Measurements from ENCODE around the gene ANKS3. TPM values are rescaled to one million over a fixed set of nuclear protein-coding genes. Genes with fewer than 3 reads are reported as not detected.
"Not testable (repeated sequence)": the region's sequence is repeated elsewhere in the genome, so short reads cannot be mapped to it uniquely, and the experiment has no call there.

The ANKS3 gene
- total RNA-seq, 1 donor from 2014 or later, result 25.8 TPM

- intact Hi-C loops (cut with micrococcal nuclease), result no loop called here
- no peak overlapping the region for H3K4me3 Mint-ChIP-seq
- no peaks in the 10 kb centered on the region for H3K9me3 Mint-ChIP-seq
- peaks cover 19% of the 10 kb centered on the region for H3K4me1 Mint-ChIP-seq (ENCODE audit: low read depth)
- no peak for DNase-seq (ENCODE audit: low spot score)
- no peak overlapping the region for H3K27ac Mint-ChIP-seq
- H3K36me3 Mint-ChIP-seq (ENCODE audit: low read depth), result peaks cover 9% of the 10 kb centered on the region
- no peaks in the 10 kb centered on the region for H3K27me3 Mint-ChIP-seq (ENCODE audit: insufficient read depth)
Measured at GRCh38 chr16:4656695-4657686, 77.1 kb downstream of the ANKS3 start.

DNA sequence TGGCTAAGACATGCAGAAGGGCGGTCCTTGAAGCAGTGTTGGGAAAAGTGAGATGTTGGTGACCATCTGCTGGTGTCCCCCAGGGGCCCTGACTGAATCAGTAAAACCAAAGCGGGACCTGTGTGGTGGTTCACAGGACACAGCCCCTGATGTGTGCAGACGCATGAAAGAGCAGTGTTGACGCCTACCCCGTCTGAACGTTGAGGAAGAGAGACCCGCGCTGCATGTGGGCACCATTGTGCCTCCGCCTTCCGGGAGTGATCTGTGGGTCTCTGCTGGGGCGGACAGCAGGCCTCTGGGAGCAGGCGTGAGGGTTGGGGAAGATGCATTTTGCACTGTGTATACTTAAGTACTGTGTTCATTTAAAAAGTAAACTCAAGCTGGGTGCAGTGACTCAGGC is 77.8 kb downstream of the ANKS3 start:
- H3K4me1 Mint-ChIP-seq (ENCODE audit: low read depth), result peaks cover 19% of the 10 kb centered on the region
- no peak for DNase-seq (ENCODE audit: low spot score)
- H3K36me3 Mint-ChIP-seq (ENCODE audit: low read depth), result peaks cover 13% of the 10 kb centered on the region
- no peak overlapping the region for H3K27ac Mint-ChIP-seq
- no peak overlapping the region for H3K4me3 Mint-ChIP-seq
- no peaks in the 10 kb centered on the region for H3K27me3 Mint-ChIP-seq (ENCODE audit: insufficient read depth)
- no peaks in the 10 kb centered on the region for H3K9me3 Mint-ChIP-seq
- intact Hi-C loops (cut with micrococcal nuclease), result no loop called here

DNA sequence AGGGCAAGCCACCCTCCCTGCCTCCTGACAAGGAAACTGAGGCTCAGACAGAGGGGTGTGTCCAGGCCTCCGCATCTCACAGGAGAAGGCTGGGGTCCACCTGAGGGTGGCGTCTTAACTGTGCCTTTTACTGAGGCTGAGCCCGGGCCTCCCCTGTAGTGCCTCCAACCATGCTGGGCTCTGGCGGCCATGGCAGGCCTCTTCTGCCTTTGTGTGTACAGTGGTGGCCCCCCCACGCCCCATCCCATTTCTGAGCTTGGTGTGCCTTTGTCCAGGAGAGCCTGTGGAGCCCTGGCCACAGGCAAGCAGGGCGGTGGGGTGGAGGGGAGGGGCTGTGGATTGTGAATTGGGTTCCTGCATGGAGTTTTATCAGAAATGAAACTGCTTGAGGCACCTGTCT is 78.3 kb downstream of the ANKS3 start:
- H3K27ac Mint-ChIP-seq, result no peak overlapping the region
- H3K9me3 Mint-ChIP-seq, result no peaks in the 10 kb centered on the region
- peaks cover 15% of the 10 kb centered on the region for H3K4me1 Mint-ChIP-seq (ENCODE audit: low read depth)
- DNase-seq (ENCODE audit: low spot score), result no peak
- intact Hi-C loops (cut with micrococcal nuclease), result no loop called here
- no peaks in the 10 kb centered on the region for H3K27me3 Mint-ChIP-seq (ENCODE audit: insufficient read depth)
- H3K4me3 Mint-ChIP-seq, result no peak overlapping the region
- peaks cover 17% of the 10 kb centered on the region for H3K36me3 Mint-ChIP-seq (ENCODE audit: low read depth)

DNA sequence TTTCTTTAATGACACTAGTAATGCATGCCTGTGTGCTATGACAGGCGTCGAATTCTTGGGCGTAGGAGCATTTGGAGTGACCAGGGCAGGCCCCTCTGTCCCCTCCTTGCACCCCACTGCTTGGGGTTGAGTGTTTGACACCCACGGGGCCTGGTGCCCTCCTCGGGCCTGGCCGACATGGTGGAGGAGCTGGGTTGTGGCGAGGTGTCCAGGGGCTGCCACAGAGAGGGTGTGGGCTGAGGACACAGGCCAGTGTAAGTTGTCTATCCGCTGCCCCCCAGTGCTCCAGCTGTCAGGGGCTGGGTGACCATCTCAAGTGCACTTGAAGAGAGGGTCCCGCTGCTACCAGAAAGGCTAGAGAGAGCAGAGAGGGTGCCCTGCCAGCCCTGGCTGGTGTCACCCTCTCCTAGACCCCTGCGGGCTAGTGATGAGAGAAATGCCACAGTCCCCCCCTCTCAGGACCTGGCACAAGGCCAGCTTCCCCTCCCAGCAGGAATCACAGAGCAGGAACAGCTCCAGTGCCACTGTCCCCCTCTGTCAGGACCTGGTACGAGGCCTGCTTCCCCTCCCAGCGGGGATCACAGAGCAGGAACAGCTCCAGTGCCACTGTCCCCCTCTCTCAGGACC is 79.0 kb downstream of the ANKS3 start:
- Mint-ChIP-seq H3K27me3 (ENCODE audit: insufficient read depth) (no peaks in the 10 kb centered on the region), H3K4me3 (no peak overlapping the region), H3K4me1 (ENCODE audit: low read depth) (peaks cover 14% of the 10 kb centered on the region), H3K36me3 (ENCODE audit: low read depth) (peaks cover 22% of the 10 kb centered on the region), H3K9me3 (no peaks in the 10 kb centered on the region), H3K27ac (no peak overlapping the region)
- no peak for DNase-seq (ENCODE audit: low spot score)
- intact Hi-C loops (cut with micrococcal nuclease), result no loop called here

- no peak for DNase-seq (ENCODE audit: low spot score)
- H3K36me3 Mint-ChIP-seq (ENCODE audit: low read depth), result peaks cover 26% of the 10 kb centered on the region
- H3K4me1 Mint-ChIP-seq (ENCODE audit: low read depth), result peaks cover 10% of the 10 kb centered on the region
- no peaks in the 10 kb centered on the region for H3K27me3 Mint-ChIP-seq (ENCODE audit: insufficient read depth)
- H3K27ac Mint-ChIP-seq, result no peak overlapping the region
- H3K4me3 Mint-ChIP-seq, result no peak overlapping the region
- intact Hi-C loops (cut with micrococcal nuclease), result no loop called here
- H3K9me3 Mint-ChIP-seq, result no peaks in the 10 kb centered on the region
Measured at GRCh38 chr16:4654011-4654963, 79.8 kb downstream of the ANKS3 start.

GRCh38 chr16:4652561-4652960 is 81.5 kb downstream of the ANKS3 start:
- intact Hi-C loops (cut with micrococcal nuclease), result no loop called here
- peaks cover 16% of the 10 kb centered on the region for H3K4me1 Mint-ChIP-seq (ENCODE audit: low read depth)
- DNase-seq (ENCODE audit: low spot score), result no peak
- H3K27me3 Mint-ChIP-seq (ENCODE audit: insufficient read depth), result no peaks in the 10 kb centered on the region
- no peaks in the 10 kb centered on the region for H3K9me3 Mint-ChIP-seq
- H3K27ac Mint-ChIP-seq, result no peak overlapping the region
- no peak overlapping the region for H3K4me3 Mint-ChIP-seq
- peaks cover 29% of the 10 kb centered on the region for H3K36me3 Mint-ChIP-seq (ENCODE audit: low read depth)

DNA sequence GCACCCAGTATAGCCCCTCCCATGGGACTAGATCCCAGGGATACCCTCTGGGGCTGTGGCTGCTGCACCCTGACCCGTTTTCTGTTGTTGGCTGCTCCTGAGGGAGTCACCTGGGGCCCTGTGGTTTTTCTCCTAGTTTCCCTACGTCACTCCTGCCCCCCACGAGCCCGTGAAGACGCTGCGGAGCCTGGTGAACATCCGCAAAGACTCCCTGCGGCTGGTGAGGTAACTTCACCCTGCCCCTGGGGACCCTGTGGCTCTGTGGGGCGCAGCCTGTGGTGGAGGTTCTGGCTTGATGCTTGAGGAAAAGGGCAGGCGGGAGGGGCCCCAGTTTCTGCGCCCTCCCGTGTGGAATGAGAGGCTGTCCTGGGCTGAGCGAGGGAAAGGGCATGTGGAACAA is 82.2 kb downstream of the ANKS3 start:
- peaks cover 21% of the 10 kb centered on the region for H3K4me1 Mint-ChIP-seq (ENCODE audit: low read depth)
- no peaks in the 10 kb centered on the region for H3K9me3 Mint-ChIP-seq
- no peak for DNase-seq (ENCODE audit: low spot score)
- intact Hi-C loops (cut with micrococcal nuclease), result no loop called here
- H3K36me3 Mint-ChIP-seq (ENCODE audit: low read depth), result peaks cover 29% of the 10 kb centered on the region
- no peak overlapping the region for H3K27ac Mint-ChIP-seq
- no peaks in the 10 kb centered on the region for H3K27me3 Mint-ChIP-seq (ENCODE audit: insufficient read depth)
- H3K4me3 Mint-ChIP-seq, result no peak overlapping the region

DNA sequence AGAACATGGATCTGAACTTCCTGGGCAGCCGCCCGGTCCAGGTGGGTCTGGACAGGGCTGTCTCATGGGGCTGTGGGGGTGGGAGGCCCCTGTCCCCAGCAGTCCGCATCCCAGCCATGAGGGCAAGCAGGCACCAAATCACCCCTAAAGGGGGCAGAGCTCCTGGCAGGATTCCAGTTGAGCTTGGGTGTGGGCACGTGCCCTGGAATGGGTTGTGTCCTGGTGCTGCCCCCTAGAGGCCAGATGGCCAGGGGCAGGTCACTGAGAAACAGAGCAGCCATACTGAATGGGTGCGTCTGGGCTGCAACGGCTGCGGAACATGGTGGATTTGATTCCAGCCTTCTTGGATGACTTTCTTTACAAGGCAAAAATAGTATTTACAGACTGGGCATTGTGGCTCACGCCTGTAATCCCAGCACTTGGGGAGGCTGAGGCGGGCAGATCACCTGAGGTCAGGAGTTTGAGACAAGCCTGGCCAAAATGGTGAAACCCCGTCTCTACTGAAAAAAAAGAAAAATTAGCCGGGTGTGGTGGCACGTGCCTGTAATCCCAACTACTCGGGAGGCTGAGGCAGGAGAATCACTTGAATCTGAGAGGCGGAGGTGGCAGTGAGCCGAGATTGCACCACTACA is 83.5 kb downstream of the ANKS3 start:
- H3K27me3 Mint-ChIP-seq (ENCODE audit: insufficient read depth); intact Hi-C loops (cut with micrococcal nuclease); H3K4me3 Mint-ChIP-seq; H3K9me3 Mint-ChIP-seq: not testable (repeated sequence)
- Mint-ChIP-seq H3K4me1 (ENCODE audit: low read depth) (peaks cover 23% of the 10 kb centered on the region), H3K27ac (peak overlapping the region; percentile 7), H3K36me3 (ENCODE audit: low read depth) (peaks cover 25% of the 10 kb centered on the region)
- DNase-seq (ENCODE audit: low spot score), result peak; percentile 55

- H3K27ac Mint-ChIP-seq, result peak overlapping the region; percentile 7
- intact Hi-C loops (cut with micrococcal nuclease), result no loop called here
- H3K27me3 Mint-ChIP-seq (ENCODE audit: insufficient read depth), result no peaks in the 10 kb centered on the region
- peaks cover 27% of the 10 kb centered on the region for H3K4me1 Mint-ChIP-seq (ENCODE audit: low read depth)
- no peak overlapping the region for H3K4me3 Mint-ChIP-seq
- no peaks in the 10 kb centered on the region for H3K9me3 Mint-ChIP-seq
- no peak for DNase-seq (ENCODE audit: low spot score)
- H3K36me3 Mint-ChIP-seq (ENCODE audit: low read depth), result peaks cover 25% of the 10 kb centered on the region
Measured at GRCh38 chr16:4649744-4650442, 84.2 kb downstream of the ANKS3 start.

DNA sequence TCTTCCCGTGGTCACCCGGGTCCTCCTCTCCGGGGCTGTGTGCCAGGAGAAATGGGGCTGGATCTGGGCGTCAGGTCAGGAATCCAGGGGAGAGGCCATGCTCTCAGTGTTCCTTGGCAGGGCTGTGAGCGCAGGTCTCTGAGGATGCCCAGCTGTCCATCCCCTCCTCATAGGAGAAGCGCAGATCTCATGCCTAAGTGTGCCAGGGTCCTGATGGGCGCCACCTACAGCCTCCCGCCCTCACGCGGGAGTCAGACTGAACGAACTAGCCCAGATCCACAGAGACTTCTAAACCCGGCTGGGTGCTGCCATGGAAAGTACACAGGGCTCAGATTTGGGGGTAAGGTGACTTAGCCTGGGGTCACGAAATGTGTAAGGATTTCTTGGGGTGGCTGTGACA is 85.2 kb downstream of the ANKS3 start:
- DNase-seq (ENCODE audit: low spot score), result no peak
- H3K27me3 Mint-ChIP-seq (ENCODE audit: insufficient read depth), result no peaks in the 10 kb centered on the region
- peak overlapping the region; percentile 2 for H3K27ac Mint-ChIP-seq
- H3K9me3 Mint-ChIP-seq, result no peaks in the 10 kb centered on the region
- peaks cover 27% of the 10 kb centered on the region for H3K4me1 Mint-ChIP-seq (ENCODE audit: low read depth)
- H3K4me3 Mint-ChIP-seq, result no peak overlapping the region
- intact Hi-C loops (cut with micrococcal nuclease), result no loop called here
- peaks cover 25% of the 10 kb centered on the region for H3K36me3 Mint-ChIP-seq (ENCODE audit: low read depth)

GRCh38 chr16:4647644-4647980 is 86.5 kb downstream of the ANKS3 start:
- Mint-ChIP-seq H3K4me3 (no peak overlapping the region), H3K4me1 (ENCODE audit: low read depth) (peaks cover 27% of the 10 kb centered on the region), H3K9me3 (no peaks in the 10 kb centered on the region), H3K27ac (no peak overlapping the region), H3K27me3 (ENCODE audit: insufficient read depth) (no peaks in the 10 kb centered on the region), H3K36me3 (ENCODE audit: low read depth) (peaks cover 21% of the 10 kb centered on the region)
- intact Hi-C loops (cut with micrococcal nuclease), result no loop called here
- no peak for DNase-seq (ENCODE audit: low spot score)

Data from activated T-helper 1 cell treated with anti-CD3 and anti-CD28 coated beads, Interleukin-12 subunit alpha, Interleukin-12 subunit beta, Interleukin-2, Interleukin-4 antibody, amounts not matched to agents 30 ng/mL and 10 ng/mL and 1 ng/mL, durations not matched to agents 14 hours and 24 hours and 36 hours (primary cell).